ENCODE measurements around the gene HLA-DMB. TPM values are rescaled to one million over a fixed set of nuclear protein-coding genes. Genes with fewer than 3 reads are reported as not detected.

Gene HLA-DMB
- polyA plus RNA-seq, 1 donor from 2014 or later = 2.9 TPM

DNA sequence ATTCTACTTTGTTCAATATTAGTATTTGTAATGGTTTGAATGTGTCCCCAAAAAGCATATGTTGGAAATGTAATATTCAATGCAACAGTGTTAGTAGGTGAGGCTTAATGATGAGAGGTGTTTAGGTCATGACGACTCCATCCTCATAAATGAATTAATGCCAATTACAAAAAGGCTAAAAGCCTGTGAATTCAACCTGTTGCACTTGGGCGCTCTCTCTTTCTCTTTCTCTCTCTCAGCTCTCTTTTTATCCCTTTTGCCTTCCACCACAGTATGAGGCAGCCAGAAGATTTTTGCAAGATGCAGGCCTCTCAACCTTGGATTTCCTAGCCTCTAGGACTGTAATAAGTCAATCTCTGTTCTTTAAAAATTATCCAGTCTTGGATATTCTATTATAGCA is 52.3 kb downstream of the HLA-DMB start:
- Histone ChIP-seq H3K27me3 (ENCODE audit: insufficient read depth, low read depth, low read length) (no peaks in the 10 kb centered on the region), H3K36me3 (ENCODE audit: insufficient read depth, low read length) (no peaks in the 10 kb centered on the region), H3K4me3 (ENCODE audit: low read length) (no peak overlapping the region), H3K27ac (ENCODE audit: low read length) (no peak overlapping the region), H2AFZ (ENCODE audit: low read depth, low read length) (no peak overlapping the region), H3K9me3 (ENCODE audit: low read length) (no peaks in the 10 kb centered on the region), H3K79me2 (replicated peaks; ENCODE audit: insufficient read depth, low read length) (no peaks in the 10 kb centered on the region), H3K4me2 (ENCODE audit: low read length) (no peak overlapping the region), H3K9ac (ENCODE audit: low read length) (no peak overlapping the region), H3F3A (ENCODE audit: insufficient read depth, low read length, poor library complexity, severe bottlenecking) (no peaks in the 10 kb centered on the region), H4K20me1 (ENCODE audit: insufficient read depth) (no peaks in the 10 kb centered on the region), H3K9me2 (ENCODE audit: insufficient read depth, low read length) (no peaks in the 10 kb centered on the region)
- TF ChIP-seq, protein P1, sequence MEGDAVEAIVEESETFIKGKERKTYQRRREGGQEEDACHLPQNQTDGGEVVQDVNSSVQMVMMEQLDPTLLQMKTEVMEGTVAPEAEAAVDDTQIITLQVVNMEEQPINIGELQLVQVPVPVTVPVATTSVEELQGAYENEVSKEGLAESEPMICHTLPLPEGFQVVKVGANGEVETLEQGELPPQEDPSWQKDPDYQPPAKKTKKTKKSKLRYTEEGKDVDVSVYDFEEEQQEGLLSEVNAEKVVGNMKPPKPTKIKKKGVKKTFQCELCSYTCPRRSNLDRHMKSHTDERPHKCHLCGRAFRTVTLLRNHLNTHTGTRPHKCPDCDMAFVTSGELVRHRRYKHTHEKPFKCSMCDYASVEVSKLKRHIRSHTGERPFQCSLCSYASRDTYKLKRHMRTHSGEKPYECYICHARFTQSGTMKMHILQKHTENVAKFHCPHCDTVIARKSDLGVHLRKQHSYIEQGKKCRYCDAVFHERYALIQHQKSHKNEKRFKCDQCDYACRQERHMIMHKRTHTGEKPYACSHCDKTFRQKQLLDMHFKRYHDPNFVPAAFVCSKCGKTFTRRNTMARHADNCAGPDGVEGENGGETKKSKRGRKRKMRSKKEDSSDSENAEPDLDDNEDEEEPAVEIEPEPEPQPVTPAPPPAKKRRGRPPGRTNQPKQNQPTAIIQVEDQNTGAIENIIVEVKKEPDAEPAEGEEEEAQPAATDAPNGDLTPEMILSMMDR (IDR thresholded peaks at IDR 0.05; ENCODE audit: poor library complexity, severe bottlenecking) = no peak
- TF ChIP-seq POLR2AphosphoS5 (IDR thresholded peaks at IDR 0.05) (no peak), TAF1 (IDR thresholded peaks at IDR 0.05; ENCODE audit: low read depth) (no peak), EP300 (conservative IDR thresholded peaks at IDR 0.05; ENCODE audit: poor library complexity, severe bottlenecking) (no peak), RAD21 (conservative IDR thresholded peaks at IDR 0.05) (no peak), EZH2 (IDR thresholded peaks at IDR 0.05; ENCODE audit: borderline replicate concordance, insufficient read depth, low read length, poor library complexity, severe bottlenecking) (no peak)
- TF ChIP-seq, protein P2, sequence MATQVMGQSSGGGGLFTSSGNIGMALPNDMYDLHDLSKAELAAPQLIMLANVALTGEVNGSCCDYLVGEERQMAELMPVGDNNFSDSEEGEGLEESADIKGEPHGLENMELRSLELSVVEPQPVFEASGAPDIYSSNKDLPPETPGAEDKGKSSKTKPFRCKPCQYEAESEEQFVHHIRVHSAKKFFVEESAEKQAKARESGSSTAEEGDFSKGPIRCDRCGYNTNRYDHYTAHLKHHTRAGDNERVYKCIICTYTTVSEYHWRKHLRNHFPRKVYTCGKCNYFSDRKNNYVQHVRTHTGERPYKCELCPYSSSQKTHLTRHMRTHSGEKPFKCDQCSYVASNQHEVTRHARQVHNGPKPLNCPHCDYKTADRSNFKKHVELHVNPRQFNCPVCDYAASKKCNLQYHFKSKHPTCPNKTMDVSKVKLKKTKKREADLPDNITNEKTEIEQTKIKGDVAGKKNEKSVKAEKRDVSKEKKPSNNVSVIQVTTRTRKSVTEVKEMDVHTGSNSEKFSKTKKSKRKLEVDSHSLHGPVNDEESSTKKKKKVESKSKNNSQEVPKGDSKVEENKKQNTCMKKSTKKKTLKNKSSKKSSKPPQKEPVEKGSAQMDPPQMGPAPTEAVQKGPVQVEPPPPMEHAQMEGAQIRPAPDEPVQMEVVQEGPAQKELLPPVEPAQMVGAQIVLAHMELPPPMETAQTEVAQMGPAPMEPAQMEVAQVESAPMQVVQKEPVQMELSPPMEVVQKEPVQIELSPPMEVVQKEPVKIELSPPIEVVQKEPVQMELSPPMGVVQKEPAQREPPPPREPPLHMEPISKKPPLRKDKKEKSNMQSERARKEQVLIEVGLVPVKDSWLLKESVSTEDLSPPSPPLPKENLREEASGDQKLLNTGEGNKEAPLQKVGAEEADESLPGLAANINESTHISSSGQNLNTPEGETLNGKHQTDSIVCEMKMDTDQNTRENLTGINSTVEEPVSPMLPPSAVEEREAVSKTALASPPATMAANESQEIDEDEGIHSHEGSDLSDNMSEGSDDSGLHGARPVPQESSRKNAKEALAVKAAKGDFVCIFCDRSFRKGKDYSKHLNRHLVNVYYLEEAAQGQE (IDR thresholded peaks at IDR 0.05; ENCODE audit: borderline replicate concordance) = no peak

DNA sequence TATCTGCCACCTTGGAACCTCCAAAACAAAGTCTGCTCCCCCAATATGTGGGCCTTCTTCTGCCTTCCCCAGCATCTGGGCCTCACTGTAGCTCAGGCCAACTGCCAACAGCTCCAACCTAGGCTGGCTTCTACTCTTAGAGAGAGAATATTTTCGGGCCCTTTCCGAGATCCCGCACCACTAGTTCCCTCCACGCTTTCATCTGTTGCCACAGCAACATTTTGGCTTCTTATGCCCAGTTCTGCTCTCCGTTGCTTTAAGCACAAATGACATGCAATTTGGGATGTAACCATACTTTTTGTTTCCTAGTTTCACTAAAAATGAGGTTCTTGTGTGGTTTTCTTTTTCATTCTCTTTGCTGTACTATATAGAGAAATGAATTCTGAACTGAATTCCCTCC is 53.2 kb downstream of the HLA-DMB start:
- H3K27ac ChIP-seq (ENCODE audit: low read length) = no peak overlapping the region
- H3K9me2 ChIP-seq (ENCODE audit: insufficient read depth, low read length) = no peaks in the 10 kb centered on the region
- no peak for TF ChIP-seq TAF1 (IDR thresholded peaks at IDR 0.05; ENCODE audit: low read depth)
- TF ChIP-seq RAD21 (conservative IDR thresholded peaks at IDR 0.05) = no peak
- no peak for TF ChIP-seq EP300 (conservative IDR thresholded peaks at IDR 0.05; ENCODE audit: poor library complexity, severe bottlenecking)
- H3K79me2 ChIP-seq (replicated peaks; ENCODE audit: insufficient read depth, low read length) = no peaks in the 10 kb centered on the region
- H3K4me3 ChIP-seq (ENCODE audit: low read length) = no peak overlapping the region
- no peaks in the 10 kb centered on the region for H3F3A ChIP-seq (ENCODE audit: insufficient read depth, low read length, poor library complexity, severe bottlenecking)
- H3K27me3 ChIP-seq (ENCODE audit: insufficient read depth, low read depth, low read length) = no peaks in the 10 kb centered on the region
- no peak overlapping the region for H2AFZ ChIP-seq (ENCODE audit: low read depth, low read length)
- H3K36me3 ChIP-seq (ENCODE audit: insufficient read depth, low read length) = no peaks in the 10 kb centered on the region
- H4K20me1 ChIP-seq (ENCODE audit: insufficient read depth) = no peaks in the 10 kb centered on the region
- H3K4me2 ChIP-seq (ENCODE audit: low read length) = no peak overlapping the region
- no peak overlapping the region for H3K9ac ChIP-seq (ENCODE audit: low read length)
- H3K9me3 ChIP-seq (ENCODE audit: low read length) = no peaks in the 10 kb centered on the region

DNA sequence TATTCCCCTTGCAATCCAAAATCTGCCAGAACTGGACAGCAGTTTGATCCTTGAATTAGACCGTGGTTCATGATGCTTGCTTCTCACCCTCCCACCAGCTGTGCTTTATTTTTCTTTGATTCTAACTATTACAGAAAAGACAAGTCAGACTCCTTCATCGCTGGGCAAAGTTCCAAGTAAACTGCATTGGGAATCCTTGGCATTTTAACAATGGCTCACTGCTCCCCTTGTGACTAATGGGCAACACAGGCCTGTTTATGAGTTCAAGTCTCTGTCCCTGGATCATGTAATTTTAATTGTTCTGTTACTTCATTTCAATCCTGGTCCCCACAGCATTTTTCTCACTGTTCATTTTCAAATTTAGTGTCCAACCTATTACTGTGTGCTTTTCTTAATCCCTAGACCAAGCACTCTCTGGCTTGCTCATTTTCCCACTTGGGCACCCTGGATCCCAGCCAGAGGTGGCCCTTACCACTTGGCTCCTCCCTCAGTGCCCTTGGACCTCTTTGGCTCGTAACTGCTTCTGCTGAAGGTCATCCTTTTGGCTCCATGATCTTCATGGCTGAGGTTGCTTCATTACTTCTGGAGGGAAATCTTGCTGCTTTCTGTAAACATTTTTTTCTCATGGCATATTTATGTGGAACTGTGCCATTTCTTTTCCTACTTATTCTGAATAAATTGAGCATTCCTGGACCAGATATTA is 54.0 kb downstream of the HLA-DMB start:
- Histone ChIP-seq H3K36me3 (ENCODE audit: insufficient read depth, low read length) (no peaks in the 10 kb centered on the region), H2AFZ (ENCODE audit: low read depth, low read length) (no peak overlapping the region), H3K27ac (ENCODE audit: low read length) (no peak overlapping the region), H3K79me2 (replicated peaks; ENCODE audit: insufficient read depth, low read length) (no peaks in the 10 kb centered on the region), H3K4me2 (ENCODE audit: low read length) (no peak overlapping the region), H3F3A (ENCODE audit: insufficient read depth, low read length, poor library complexity, severe bottlenecking) (no peaks in the 10 kb centered on the region), H3K9me3 (ENCODE audit: low read length) (no peaks in the 10 kb centered on the region), H4K20me1 (ENCODE audit: insufficient read depth) (no peaks in the 10 kb centered on the region), H3K9ac (ENCODE audit: low read length) (no peak overlapping the region), H3K4me3 (ENCODE audit: low read length) (no peak overlapping the region), H3K27me3 (ENCODE audit: insufficient read depth, low read depth, low read length) (no peaks in the 10 kb centered on the region), H3K9me2 (ENCODE audit: insufficient read depth, low read length) (no peaks in the 10 kb centered on the region)
- no peak for TF ChIP-seq EP300 (conservative IDR thresholded peaks at IDR 0.05; ENCODE audit: poor library complexity, severe bottlenecking)
- TF ChIP-seq, protein P2 (IDR thresholded peaks at IDR 0.05; ENCODE audit: borderline replicate concordance) = no peak
- TF ChIP-seq POLR2AphosphoS5 (IDR thresholded peaks at IDR 0.05) = no peak
- TF ChIP-seq EZH2 (IDR thresholded peaks at IDR 0.05; ENCODE audit: borderline replicate concordance, insufficient read depth, low read length, poor library complexity, severe bottlenecking) = no peak
- TF ChIP-seq, protein P1 (IDR thresholded peaks at IDR 0.05; ENCODE audit: poor library complexity, severe bottlenecking) = no peak
- TF ChIP-seq MXI1 (conservative IDR thresholded peaks at IDR 0.05; ENCODE audit: poor library complexity, severe bottlenecking) = no peak
- no peak for TF ChIP-seq RAD21 (conservative IDR thresholded peaks at IDR 0.05)
- no peak for TF ChIP-seq SMC3 (conservative IDR thresholded peaks at IDR 0.05; ENCODE audit: poor library complexity)
- TF ChIP-seq TAF1 (IDR thresholded peaks at IDR 0.05; ENCODE audit: low read depth) = no peak
